Smooth muscle cell of the brain vasculature (primary cell): ENCODE data around the gene SH3BGRL2.
"Not testable (repeated sequence)": the region's sequence is repeated elsewhere in the genome, so short reads cannot be mapped to it uniquely, and the experiment has no call there.

Source experiments
- DNase-seq: peaks from one replicate; pipeline ENCODE4 v3.0.0-alpha.2; 2012; ENCODE audit warnings: low read depth, low spot score

Gene SH3BGRL2

DNA sequence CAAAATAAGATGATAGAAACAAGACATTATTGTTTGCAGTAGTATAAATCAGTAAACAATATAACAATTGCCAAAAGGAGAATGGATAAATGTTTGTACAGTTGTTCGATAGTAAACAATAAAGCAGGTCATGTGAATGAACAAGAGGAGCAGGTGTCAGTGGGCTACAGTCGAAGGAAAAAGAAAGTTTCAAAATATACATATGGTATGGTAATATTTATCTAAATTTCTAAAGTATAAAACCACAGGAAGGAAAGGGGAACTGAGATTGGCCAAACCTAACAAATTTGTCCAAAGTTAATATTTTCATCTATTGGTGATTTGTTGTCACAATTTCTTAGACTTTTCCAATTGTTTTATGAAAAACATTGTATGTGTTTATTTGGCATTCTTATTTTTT lies 110.9 kb downstream of the SH3BGRL2 start:
- DNase-seq = no peak

DNA sequence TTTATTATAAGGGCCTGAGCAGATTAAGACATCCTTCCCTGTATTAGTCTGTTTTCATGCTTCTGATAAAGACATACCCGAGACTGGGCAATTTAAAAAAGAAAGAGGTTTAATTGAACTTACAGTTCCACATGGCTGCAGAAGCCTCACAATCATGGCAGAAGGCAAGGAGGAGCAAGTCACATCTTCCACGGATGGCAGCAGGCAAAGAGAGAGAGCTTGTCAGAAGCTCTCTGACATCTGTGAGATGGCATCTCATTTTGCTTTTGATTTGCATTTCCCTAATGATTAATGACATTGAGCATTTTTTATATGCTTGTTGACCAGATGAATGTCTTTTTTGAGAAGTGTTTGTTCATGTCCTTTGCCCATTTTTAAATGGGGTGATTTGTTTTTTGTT lies 114.2 kb downstream of the SH3BGRL2 start:
- DNase-seq = not testable (repeated sequence)

DNA sequence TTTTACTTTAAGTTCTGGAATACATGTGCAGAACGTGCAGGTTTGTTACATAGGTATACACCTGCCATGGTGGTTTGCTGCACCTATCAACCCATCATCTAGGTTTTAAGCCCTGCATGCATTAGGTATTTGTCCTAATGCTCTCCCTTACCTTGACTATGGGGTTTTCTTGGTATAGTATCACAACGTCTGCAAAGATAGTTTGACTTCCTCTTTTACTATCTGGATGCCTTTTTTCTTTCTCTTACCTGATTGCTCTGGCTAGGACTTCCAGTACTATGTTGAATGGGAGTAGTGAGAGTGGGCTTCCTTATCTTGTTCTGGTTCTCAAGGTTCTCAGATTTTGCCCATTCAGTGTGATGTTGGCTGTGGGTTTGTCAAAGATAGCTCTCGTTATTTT lies 115.2 kb downstream of the SH3BGRL2 start:
- DNase-seq = not testable (repeated sequence)

DNA sequence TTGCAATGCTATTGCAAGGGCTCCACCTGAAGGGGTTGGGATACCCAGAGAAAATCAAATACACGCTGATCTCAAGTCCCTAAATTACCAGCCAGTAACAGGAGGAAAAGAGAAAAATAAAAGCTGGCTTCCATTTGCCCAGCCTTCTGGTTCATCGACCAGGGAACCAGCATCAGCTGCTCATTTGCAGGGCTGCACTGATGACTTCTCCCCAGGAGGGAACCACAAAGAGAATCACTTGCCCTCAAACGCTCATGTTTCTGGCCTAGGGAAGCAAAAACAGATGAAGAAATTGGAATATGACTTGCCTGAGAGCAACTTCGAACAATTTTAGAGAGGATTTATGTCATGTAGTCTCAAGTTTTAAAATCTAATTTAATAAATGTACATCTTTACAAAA lies 119.7 kb downstream of the SH3BGRL2 start:
- peak; percentile 37 for DNase-seq
